Stimulated activated CD8-positive, alpha-beta memory T cell treated with anti-CD3 and anti-CD28 coated beads, Interleukin-7, amount 100 ng/mL, for 1 hour (primary cell): ENCODE measurements around the gene TMEM169.
A peak's percentile ranks its signal among the peaks of the same experiment; 100 is the strongest.

Experiments
- DNase-seq, 2 donors: peaks; one replicate each; pipeline ENCODE4 v3.0.0-alpha.2; 2020; ENCODE audit warnings: low read depth in 2 of 2

The TMEM169 gene

GRCh38 chr2:216081487-216082116, at the start of gene TMEM169, which contains the start of gene PECR:
Gene TMEM169 (plus strand): TSS chr2:216081919. CDS start chr2:216095964, 14,045 bp downstream.
Gene PECR (minus strand): TSS chr2:216081809. CDS start chr2:216081741, 68 bp downstream.
- DNase-seq, result peak; percentile 53 to 57

DNA sequence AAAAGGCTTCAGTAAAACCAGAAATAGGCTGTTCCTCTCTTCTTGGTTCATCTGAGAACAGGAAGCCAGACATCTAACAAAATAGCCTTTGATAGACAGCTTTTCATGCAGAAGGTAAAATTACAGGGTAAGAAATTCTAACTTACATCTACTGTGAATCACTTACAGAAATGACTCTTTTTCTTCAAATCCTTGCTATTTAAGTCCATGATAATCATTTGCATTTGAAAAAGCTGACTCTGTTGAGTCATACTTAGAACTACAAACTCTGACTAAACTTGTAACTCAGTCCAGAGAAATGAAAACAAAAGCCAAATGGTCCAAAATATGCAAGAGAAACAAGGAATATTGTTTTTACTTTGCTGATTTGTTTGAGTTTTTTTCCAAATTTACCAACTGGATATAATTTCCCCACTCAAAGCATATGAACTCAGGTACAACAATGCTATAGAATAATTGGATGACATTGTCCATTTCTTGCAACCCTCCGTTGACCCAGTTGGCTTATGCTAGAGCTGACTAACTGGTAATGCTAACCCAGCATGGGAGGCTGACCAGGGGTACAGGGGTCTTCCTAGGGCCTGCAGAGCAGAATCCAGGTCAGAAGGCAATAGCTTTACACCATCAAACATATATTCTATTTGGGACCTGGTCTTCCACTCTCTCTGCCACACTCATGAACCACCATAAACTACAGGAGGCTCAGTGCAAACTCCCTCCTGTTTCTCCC, 49.6 kb upstream of the TMEM169 start:
- no peak for DNase-seq

- no peak for DNase-seq
These were observed 48.3 kb upstream of the TMEM169 start for GRCh38 chr2:216033403-216033802.

DNA sequence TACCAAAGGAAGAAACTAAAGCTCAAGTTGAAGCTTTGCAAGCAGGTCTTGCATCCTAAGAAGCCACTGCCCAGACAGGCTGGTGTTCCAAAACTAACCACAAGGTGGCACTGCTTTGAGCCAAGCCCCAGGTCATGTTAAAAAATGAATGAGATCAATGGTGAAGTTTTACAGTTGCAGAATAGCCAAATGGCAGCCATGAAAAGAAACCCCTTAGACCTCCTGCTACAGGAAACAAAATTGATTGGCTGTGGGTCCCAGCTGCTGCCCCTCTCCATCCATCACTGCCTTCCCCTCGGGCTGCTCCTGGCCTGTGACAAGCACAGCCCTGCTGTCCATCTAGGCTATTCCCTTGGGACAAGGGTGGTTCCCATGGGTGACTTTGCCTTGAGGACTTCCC, 47.7 kb upstream of the TMEM169 start:
- peak; percentile 54 to 62 for DNase-seq

GRCh38 chr2:216039918-216040317, 41.8 kb upstream of the TMEM169 start:
- DNase-seq, result no peak

GRCh38 chr2:216041438-216041837, 40.3 kb upstream of the TMEM169 start:
- DNase-seq, result no peak

DNA sequence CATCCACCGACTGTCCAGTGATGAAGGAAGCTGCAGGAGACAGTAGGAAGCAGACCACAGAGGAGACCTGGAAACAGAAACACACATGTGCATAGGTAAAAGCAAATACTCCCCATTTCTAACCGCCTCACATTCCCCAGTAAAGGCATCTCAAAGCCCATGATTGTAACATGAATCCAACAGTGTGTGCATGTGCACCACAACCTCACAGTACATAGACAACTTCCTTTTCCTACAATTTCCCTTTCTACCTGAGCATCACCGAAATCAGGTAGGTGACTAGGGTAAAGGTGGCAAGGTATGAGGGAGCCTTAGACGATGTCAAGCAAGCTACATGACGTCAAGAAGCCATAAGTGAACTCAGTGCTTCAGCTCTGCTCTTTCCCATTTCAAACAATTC, 37.8 kb upstream of the TMEM169 start:
- no peak for DNase-seq

- DNase-seq, result no peak
These were observed 36.7 kb upstream of the TMEM169 start for GRCh38 chr2:216044883-216045486.

- no peak for DNase-seq
These were observed 34.3 kb upstream of the TMEM169 start for GRCh38 chr2:216047397-216047796.

- DNase-seq, result no peak
These were observed 32.3 kb upstream of the TMEM169 start for GRCh38 chr2:216049452-216049851.

GRCh38 chr2:216051350-216051749, 30.4 kb upstream of the TMEM169 start:
- DNase-seq, result no peak

GRCh38 chr2:216052420-216052819, 29.3 kb upstream of the TMEM169 start:
- no peak for DNase-seq

DNA sequence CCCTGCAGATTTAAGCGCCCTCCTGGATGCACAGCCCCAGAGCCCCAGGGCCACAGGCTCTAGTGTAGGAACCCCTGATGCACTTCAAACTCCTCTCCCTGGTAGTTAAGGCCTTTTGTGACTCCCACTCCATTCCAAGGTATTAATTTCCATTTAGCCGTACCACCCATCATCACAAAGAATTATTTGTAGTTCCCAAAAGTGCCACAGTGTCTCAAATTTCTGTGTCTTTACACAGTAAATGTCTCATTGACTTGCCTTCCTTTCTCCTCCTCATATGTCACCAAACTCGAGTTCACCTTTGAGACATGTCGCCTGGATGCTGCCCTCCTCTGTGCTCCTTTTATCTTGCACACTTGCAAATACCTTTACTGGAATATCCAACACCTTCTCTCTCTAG, 26.0 kb upstream of the TMEM169 start:
- no peak for DNase-seq

DNA sequence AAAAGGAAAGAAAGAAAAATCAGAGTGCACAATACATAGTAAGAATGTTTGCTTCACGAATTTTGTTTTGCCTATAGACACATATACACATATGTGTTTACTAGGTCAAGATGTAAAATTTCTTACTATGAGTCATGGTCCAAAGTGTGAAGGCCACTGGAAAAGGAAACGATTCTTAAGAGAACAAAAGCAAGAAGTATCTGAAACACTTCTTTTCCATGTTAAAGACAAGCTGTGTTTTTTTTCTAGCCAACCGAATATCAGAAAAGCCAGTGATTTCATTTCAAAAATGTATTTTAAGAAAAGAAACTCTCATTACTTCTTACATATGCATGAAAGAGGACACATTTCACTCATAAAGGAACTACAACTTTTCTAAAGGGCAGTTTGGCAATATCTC, 25.0 kb upstream of the TMEM169 start:
- no peak for DNase-seq

DNA sequence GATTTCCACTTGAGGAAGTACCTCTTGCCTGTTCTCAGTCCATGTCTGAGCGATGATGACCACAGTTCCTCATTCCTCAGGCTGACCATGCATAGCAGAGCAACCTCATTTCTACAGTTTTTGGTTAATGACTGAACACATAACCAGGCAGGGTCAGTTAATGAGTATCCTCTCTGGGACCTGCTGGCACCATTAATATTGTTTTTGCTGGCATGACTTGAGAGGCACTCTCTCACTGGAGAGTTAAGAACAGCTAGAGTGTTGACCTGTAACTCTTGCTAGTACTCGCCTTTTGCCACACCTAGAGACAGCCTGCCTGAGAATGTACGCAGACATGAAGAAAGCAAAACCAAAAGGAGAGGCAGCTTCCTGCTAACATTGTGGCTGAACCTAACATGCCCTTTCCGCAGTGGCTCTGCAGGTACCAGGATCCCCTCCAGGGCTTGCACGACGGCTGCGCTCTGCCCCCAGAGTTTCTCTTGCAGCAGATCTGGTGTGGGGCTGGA, 24.0 kb upstream of the TMEM169 start:
- peak; percentile 19 to 26 for DNase-seq

DNA sequence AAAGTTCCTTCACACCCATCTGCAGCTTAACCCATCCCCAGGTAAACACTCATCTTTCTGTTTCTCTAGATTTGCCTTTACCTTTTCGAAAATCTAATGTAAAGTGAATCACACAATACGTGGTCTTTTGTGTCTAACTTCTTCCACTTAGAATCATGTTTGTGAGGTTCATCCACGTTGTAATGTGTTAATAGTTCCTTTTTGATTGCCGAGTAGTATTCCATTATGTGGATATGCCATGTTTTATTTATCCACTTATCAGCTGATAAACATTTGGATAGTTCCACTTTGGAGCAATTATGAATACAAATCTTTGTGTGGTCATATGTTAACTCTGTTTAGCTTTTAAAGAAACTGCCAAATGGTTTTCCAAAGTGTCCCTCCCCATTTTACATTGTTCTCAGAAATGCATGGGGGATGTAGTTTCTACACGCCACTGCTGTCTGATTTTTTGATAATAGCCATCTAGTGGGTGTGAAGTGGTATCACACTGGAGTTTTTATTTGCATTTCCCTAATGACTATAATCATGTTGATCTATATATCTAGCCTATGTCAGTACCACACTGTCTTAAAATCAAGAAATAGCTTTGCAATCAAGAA, 22.4 kb upstream of the TMEM169 start:
- DNase-seq, result no peak

- no peak for DNase-seq
These were observed 17.6 kb upstream of the TMEM169 start for GRCh38 chr2:216064014-216064630.

DNA sequence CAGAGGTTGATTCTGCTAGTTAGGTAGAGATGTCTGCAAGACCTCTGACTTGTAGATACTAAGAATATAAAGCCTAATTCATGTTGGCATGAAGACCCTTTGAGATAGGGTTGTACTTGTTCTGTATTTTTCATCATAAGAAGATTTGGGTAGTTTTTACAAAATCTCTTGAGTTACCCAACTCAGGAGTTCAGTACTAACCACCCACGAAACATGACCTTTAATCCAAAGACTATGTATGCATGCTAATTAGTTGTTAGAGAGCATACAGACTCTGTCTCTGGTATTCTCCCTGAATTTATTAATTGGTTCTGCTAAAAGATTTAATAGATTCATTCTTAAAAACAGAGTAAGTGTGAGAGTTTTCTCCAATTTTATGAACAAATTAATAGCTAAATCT, 17.1 kb upstream of the TMEM169 start:
- no peak for DNase-seq

DNA sequence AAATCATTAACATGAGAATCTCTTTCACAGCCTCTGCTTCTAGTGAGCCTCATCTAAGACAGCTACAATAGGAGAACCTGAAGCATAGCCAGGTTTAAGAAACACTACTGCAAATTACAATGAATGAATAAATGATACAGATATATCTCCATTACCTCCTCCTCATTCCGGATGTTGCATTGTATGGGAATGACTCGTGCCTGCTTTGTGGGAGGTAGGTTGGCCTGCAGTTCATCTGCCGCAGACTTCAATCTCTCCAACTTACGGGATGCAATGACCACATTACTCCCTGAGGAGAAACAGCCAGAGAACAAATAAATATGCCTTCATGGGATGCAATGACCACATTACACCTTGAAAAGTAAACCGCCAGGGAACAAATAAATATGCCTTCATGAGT, 15.5 kb upstream of the TMEM169 start:
- no peak for DNase-seq

DNA sequence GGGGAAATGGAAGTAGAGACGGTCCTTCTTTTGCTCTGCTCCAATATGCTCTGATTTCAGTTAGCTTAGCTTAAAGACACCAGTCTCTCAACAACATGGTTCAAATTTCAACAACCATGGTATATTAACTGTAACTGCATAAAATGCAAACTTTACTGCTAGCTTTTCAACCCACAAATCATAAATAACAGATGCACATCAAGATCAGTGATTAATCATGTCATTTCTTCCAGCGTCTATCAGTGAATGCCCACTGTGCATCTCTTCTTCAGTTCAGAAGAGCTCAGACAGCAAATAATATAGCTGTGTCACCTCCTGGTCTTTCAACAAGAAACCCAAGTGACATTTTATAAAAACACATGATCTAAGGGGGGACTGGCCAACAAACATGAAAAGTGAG, 12.7 kb upstream of the TMEM169 start:
- DNase-seq, result no peak

DNA sequence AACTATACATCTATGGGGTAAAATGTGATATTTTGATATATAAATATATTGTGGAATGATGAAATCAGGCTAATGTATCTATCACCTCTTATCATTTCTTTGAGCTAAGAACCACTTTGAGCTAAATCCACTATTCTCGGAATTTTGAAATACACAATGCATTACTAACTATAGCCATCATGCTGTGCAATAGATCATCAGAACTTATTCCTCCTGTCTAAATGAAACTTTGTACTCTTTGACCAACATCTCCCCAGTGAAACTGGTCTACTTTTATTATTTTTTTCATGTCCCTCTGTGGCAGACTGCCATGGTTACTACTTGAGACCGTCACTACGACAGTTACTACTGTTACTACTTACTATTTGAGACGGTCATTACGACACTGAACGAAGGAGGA, 11.5 kb upstream of the TMEM169 start:
- no peak for DNase-seq
